Measurements from ENCODE around the gene IPPK. TPM values are rescaled to one million over a fixed set of nuclear protein-coding genes. Genes with fewer than 3 reads are reported as not detected.

IPPK gene
- total RNA-seq, 3 donors from 2014 or later = 5.8 to 22.8 (median 12.1) TPM

DNA sequence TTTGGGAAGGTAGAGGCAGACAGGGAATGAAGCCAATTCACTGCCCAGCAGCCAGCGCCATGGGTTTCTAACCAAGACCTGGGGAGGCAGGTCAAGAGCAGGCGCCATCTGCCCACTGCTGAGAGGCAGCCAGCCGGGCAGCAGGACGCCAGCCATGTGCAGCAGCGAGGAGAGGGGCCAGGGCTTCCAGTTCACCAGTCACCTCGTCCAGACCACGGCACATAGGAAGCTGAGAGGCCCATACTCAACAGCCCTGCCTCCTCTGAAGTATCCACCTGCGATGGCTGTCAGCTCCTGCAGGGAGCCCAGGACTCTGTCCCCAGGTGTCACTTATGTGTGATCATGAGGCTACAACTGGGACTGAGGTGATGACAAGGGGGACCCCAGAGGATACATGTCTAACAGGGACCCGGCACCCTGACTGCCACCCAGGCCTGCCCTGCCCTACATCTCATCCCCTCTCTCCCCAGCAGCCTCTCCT, 30.1 kb downstream of the IPPK start:
- Histone ChIP-seq H3K9me3 (no peaks in the 10 kb centered on the region), H3K4me3 (no peak overlapping the region), H3K4me1 (no peaks in the 10 kb centered on the region), H3K36me3 (no peaks in the 10 kb centered on the region), H3K27me3 (no peaks in the 10 kb centered on the region), H3K27ac (no peak overlapping the region)
- DNase-seq (ENCODE audit: low spot score in 2 of 2) = no peak
- intact Hi-C loops (cut with DNase I; ENCODE audit: low total_unique reads) = loop anchor here (5.0 kb wide), 1 partner anchor 313 kb away; the partner anchor contains the start of genes CENPP and NOL8
- TF ChIP-seq CTCF (IDR thresholded peaks at IDR 0.05) = no peak
- TF ChIP-seq POLR2AphosphoS5 (IDR thresholded peaks at IDR 0.05) = no peak
- no peak for TF ChIP-seq POLR2A (IDR thresholded peaks at IDR 0.05)

DNA sequence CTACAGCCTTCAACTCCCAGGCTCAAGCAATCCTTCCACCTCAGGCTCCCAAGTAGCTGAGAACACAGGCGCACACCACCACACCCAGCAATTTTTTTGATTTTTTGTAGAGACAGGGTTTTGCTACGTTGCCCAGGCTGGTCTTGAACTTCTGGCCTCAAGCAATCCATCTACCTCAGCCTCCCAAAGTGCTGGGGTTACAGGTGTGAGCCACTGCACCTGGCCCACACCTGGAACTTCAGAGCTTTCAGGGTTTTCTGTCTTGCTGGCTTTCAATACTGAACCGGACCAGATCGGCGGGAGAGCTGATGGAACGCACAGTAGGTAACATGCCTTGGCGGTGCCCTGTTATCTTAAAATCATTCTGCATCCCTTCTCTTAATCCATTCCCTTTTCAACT, 30.8 kb downstream of the IPPK start:
- H3K27ac ChIP-seq = no peak overlapping the region
- no peak for DNase-seq (ENCODE audit: low spot score in 2 of 2)
- H3K4me1 ChIP-seq = no peaks in the 10 kb centered on the region
- H3K4me3 ChIP-seq = no peak overlapping the region
- no peaks in the 10 kb centered on the region for H3K27me3 ChIP-seq
- intact Hi-C loops (cut with DNase I; ENCODE audit: low total_unique reads) = loop anchor here (5.0 kb wide), 1 partner anchor 312 kb away; the partner anchor contains the start of genes CENPP and NOL8
- no peaks in the 10 kb centered on the region for H3K36me3 ChIP-seq
- H3K9me3 ChIP-seq = no peaks in the 10 kb centered on the region
- TF ChIP-seq POLR2A (IDR thresholded peaks at IDR 0.05) = no peak
- TF ChIP-seq CTCF (IDR thresholded peaks at IDR 0.05) = no peak
- TF ChIP-seq POLR2AphosphoS5 (IDR thresholded peaks at IDR 0.05) = no peak

- no peaks in the 10 kb centered on the region for H3K4me1 ChIP-seq
- TF ChIP-seq POLR2A (IDR thresholded peaks at IDR 0.05) (no peak), POLR2AphosphoS5 (IDR thresholded peaks at IDR 0.05) (no peak), CTCF (IDR thresholded peaks at IDR 0.05) (no peak)
- no peak for DNase-seq (ENCODE audit: low spot score in 2 of 2)
- H3K9me3 ChIP-seq = no peaks in the 10 kb centered on the region
- no peak overlapping the region for H3K27ac ChIP-seq
- intact Hi-C loops (cut with DNase I; ENCODE audit: low total_unique reads) = loop anchor here (5.0 kb wide), 1 partner anchor 311 kb away; the partner anchor contains the start of genes CENPP and NOL8
- H3K27me3 ChIP-seq = no peaks in the 10 kb centered on the region
- H3K4me3 ChIP-seq = no peak overlapping the region
- no peaks in the 10 kb centered on the region for H3K36me3 ChIP-seq
Observed at GRCh38 chr9:92638621-92639101, 31.3 kb downstream of the IPPK start.

GRCh38 chr9:92637886-92638620, 31.9 kb downstream of the IPPK start:
- no peak for TF ChIP-seq POLR2A (IDR thresholded peaks at IDR 0.05)
- no peak for TF ChIP-seq POLR2AphosphoS5 (IDR thresholded peaks at IDR 0.05)
- no peak for TF ChIP-seq CTCF (IDR thresholded peaks at IDR 0.05)
- Histone ChIP-seq H3K4me1 (no peaks in the 10 kb centered on the region), H3K4me3 (no peak overlapping the region), H3K9me3 (no peaks in the 10 kb centered on the region), H3K27ac (no peak overlapping the region), H3K36me3 (no peaks in the 10 kb centered on the region), H3K27me3 (no peaks in the 10 kb centered on the region)
- intact Hi-C loops (cut with DNase I; ENCODE audit: low total_unique reads) = loop anchor here (5.0 kb wide), 1 partner anchor 311 kb away; the partner anchor contains the start of genes CENPP and NOL8
- no peak for DNase-seq (ENCODE audit: low spot score in 2 of 2)

- no peak overlapping the region for H3K27ac ChIP-seq
- H3K4me1 ChIP-seq = no peaks in the 10 kb centered on the region
- H3K36me3 ChIP-seq = no peaks in the 10 kb centered on the region
- intact Hi-C loops (cut with DNase I; ENCODE audit: low total_unique reads) = loop anchor here (5.0 kb wide), 1 partner anchor 310 kb away; the partner anchor contains the start of genes CENPP and NOL8
- H3K27me3 ChIP-seq = no peaks in the 10 kb centered on the region
- H3K4me3 ChIP-seq = no peak overlapping the region
- TF ChIP-seq POLR2A (IDR thresholded peaks at IDR 0.05) = no peak
- no peak for TF ChIP-seq CTCF (IDR thresholded peaks at IDR 0.05)
- no peak for TF ChIP-seq POLR2AphosphoS5 (IDR thresholded peaks at IDR 0.05)
- DNase-seq (ENCODE audit: low spot score in 2 of 2) = no peak
- H3K9me3 ChIP-seq = no peaks in the 10 kb centered on the region
Observed at GRCh38 chr9:92637326-92637725, 32.6 kb downstream of the IPPK start.
